ENCODE measurements around the gene OTOF.

- no peak for TF ChIP-seq CTCF (IDR thresholded peaks at IDR 0.05; ENCODE audit: low read length)
- no peak for TF ChIP-seq EZH2phosphoT487 (IDR thresholded peaks at IDR 0.05; ENCODE audit: low read length)
- no peak for TF ChIP-seq EZH2 (optimal IDR thresholded peaks at IDR 0.05; ENCODE audit: low read depth, low read length)
Measured at GRCh38 chr2:26483027-26483326, 5.1 kb upstream of the OTOF start.

All from MM.1S (cell line).